WTC11 (cell line): ENCODE data around the gene COG6.

ENCODE experiments used
- SOX15 ChIP-seq: fragments of 250-450 bp; sonication (Bioruptor Pico); IDR thresholded peaks from 2 replicates; pipeline ENCODE4 v1.9.0; 2021; ENCODE audit warnings: mild to moderate bottlenecking
- ZNF263 ChIP-seq: sonication (generic); formaldehyde crosslinking; IDR thresholded peaks from 2 replicates; pipeline ENCODE4 v1.8.1; 2022; ENCODE audit warnings: low read depth, mild to moderate bottlenecking, moderate library complexity, missing genetic modification reagents
- TF ChIP-seq, protein P1 (sequence below): fragments of 200-600 bp; IDR thresholded peaks from 2 replicates; pipeline ENCODE4 v1.8.0; 2022; ENCODE audit warnings: antibody characterized with exemption
- TF ChIP-seq, protein P2 (sequence below): sonication (generic); formaldehyde crosslinking; IDR thresholded peaks from 2 replicates; pipeline ENCODE4 v1.8.0; 2022; ENCODE audit warnings: missing genetic modification reagents

DNA sequence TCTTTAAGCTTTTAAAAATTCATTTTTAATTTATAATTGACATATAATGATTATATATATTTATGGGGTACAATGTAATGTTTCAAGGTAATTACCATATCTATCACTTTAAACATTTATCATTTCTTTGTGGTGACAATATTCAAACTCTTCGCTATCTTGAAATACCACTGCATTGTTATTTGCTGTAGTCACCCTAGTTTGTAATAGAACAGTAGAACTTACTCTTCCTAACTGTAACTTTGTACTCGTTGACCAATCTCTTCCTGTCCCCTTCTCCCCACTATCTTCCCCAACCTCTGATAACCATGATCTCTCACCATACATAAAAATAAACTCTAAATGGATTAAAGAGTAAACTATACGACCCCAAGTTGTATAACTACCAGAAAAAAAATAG is 20.4 kb downstream of the COG6 start:
- TF ChIP-seq, protein P1, sequence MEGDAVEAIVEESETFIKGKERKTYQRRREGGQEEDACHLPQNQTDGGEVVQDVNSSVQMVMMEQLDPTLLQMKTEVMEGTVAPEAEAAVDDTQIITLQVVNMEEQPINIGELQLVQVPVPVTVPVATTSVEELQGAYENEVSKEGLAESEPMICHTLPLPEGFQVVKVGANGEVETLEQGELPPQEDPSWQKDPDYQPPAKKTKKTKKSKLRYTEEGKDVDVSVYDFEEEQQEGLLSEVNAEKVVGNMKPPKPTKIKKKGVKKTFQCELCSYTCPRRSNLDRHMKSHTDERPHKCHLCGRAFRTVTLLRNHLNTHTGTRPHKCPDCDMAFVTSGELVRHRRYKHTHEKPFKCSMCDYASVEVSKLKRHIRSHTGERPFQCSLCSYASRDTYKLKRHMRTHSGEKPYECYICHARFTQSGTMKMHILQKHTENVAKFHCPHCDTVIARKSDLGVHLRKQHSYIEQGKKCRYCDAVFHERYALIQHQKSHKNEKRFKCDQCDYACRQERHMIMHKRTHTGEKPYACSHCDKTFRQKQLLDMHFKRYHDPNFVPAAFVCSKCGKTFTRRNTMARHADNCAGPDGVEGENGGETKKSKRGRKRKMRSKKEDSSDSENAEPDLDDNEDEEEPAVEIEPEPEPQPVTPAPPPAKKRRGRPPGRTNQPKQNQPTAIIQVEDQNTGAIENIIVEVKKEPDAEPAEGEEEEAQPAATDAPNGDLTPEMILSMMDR, result no peak
- no peak for TF ChIP-seq ZNF263 (CRISPR knock-in tag)
- TF ChIP-seq, protein P2, sequence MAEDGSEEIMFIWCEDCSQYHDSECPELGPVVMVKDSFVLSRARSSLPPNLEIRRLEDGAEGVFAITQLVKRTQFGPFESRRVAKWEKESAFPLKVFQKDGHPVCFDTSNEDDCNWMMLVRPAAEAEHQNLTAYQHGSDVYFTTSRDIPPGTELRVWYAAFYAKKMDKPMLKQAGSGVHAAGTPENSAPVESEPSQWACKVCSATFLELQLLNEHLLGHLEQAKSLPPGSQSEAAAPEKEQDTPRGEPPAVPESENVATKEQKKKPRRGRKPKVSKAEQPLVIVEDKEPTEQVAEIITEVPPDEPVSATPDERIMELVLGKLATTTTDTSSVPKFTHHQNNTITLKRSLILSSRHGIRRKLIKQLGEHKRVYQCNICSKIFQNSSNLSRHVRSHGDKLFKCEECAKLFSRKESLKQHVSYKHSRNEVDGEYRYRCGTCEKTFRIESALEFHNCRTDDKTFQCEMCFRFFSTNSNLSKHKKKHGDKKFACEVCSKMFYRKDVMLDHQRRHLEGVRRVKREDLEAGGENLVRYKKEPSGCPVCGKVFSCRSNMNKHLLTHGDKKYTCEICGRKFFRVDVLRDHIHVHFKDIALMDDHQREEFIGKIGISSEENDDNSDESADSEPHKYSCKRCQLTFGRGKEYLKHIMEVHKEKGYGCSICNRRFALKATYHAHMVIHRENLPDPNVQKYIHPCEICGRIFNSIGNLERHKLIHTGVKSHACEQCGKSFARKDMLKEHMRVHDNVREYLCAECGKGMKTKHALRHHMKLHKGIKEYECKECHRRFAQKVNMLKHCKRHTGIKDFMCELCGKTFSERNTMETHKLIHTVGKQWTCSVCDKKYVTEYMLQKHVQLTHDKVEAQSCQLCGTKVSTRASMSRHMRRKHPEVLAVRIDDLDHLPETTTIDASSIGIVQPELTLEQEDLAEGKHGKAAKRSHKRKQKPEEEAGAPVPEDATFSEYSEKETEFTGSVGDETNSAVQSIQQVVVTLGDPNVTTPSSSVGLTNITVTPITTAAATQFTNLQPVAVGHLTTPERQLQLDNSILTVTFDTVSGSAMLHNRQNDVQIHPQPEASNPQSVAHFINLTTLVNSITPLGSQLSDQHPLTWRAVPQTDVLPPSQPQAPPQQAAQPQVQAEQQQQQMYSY (CRISPR knock-in tag), result no peak
- TF ChIP-seq SOX15 (CRISPR knock-in tag), result no peak
